Measurements from ENCODE around the gene DAD1. TPM values are rescaled to one million over a fixed set of nuclear protein-coding genes. Genes with fewer than 3 reads are reported as not detected.

DAD1 gene
- total and polyA plus RNA-seq, 2 of the 8 experiments (the other 6 are each of a cell fraction or from before 2014, with no cell fraction given), result 131 to 440 TPM

DNA sequence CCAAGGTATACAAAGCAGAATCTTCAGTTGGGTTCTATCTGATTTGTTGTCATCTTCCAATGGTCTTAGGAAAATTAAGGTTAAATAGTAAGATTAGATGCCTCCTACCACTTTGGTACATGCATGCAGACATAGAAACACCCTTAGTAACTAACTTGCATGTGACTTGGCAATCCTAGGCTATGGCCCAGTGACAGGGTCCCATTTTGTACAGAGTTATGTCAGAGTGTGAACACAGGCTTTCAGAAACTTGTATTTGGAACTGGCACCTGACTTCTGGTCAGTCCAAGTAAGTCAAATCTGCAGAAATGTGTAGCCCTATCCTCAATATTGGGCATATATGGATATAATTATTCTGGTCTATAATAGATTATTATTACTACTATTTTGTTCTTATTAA, 53.1 kb downstream of the DAD1 start (continued):
- TF ChIP-seq SAP30 (IDR thresholded peaks at IDR 0.05; ENCODE audit: insufficient read depth, insufficient replicate concordance, low read length), result no peak
